SW 1271 (cell line): ENCODE results near the gene ZNF101.

ENCODE experiments used
- DNase-seq, 2 experiments: peaks; one replicate each; lab custom pipeline; 2025; lab: John Stamatoyannopoulos, UW

ZNF101 gene

GRCh38 chr19:19642506-19643157, 26.0 kb upstream of the ZNF101 start:
- peak in 1 of 2 experiments; percentile 35 for DNase-seq

- peak; percentile 19 to 55 for DNase-seq
These were observed 25.2 kb upstream of the ZNF101 start, which contains the start of gene GMIP for GRCh38 chr19:19643158-19644053. GMIP (minus strand) TSS chr19:19643657; CDS start chr19:19643529, 128 bp downstream.

- DNase-seq, result no peak
These were observed 24.6 kb upstream of the ZNF101 start for GRCh38 chr19:19644054-19644388.

GRCh38 chr19:19645233-19645870, 23.3 kb upstream of the ZNF101 start:
- no peak for DNase-seq

- no peak for DNase-seq
These were observed 21.4 kb upstream of the ZNF101 start for GRCh38 chr19:19647037-19647835.

GRCh38 chr19:19649155-19649554, 19.5 kb upstream of the ZNF101 start:
- DNase-seq, result no peak

- DNase-seq, result no peak
These were observed 19.1 kb upstream of the ZNF101 start for GRCh38 chr19:19649580-19649995.

- no peak for DNase-seq
These were observed 18.3 kb upstream of the ZNF101 start for GRCh38 chr19:19650331-19650730.

GRCh38 chr19:19651076-19651475, 17.6 kb upstream of the ZNF101 start:
- DNase-seq, result no peak

- no peak for DNase-seq
These were observed 15.9 kb upstream of the ZNF101 start for GRCh38 chr19:19652482-19653295.

- no peak for DNase-seq
These were observed 15.0 kb upstream of the ZNF101 start for GRCh38 chr19:19653597-19654147.

- no peak for DNase-seq
These were observed 14.2 kb upstream of the ZNF101 start for GRCh38 chr19:19654441-19654840.

- DNase-seq, result no peak
These were observed 13.5 kb upstream of the ZNF101 start for GRCh38 chr19:19655051-19655594.

- DNase-seq, result no peak
These were observed 12.8 kb upstream of the ZNF101 start for GRCh38 chr19:19655641-19656343.

GRCh38 chr19:19656451-19657396, 11.9 kb upstream of the ZNF101 start:
- DNase-seq, result no peak

- DNase-seq, result no peak
These were observed 11.2 kb upstream of the ZNF101 start for GRCh38 chr19:19657397-19657783.

GRCh38 chr19:19659646-19660245, 8.9 kb upstream of the ZNF101 start:
- DNase-seq, result no peak

GRCh38 chr19:19661141-19661674, 7.4 kb upstream of the ZNF101 start:
- no peak for DNase-seq
